Activated CD4-positive, alpha-beta T cell treated with anti-CD3 and anti-CD28 coated beads, Interleukin-2, amount 50 U/mL, for 1 hour (primary cell): ENCODE measurements around the gene ZDHHC8.

ENCODE experiments used
- DNase-seq: peaks from one replicate; pipeline ENCODE4 v3.0.0-alpha.2; 2020

Gene ZDHHC8

DNA sequence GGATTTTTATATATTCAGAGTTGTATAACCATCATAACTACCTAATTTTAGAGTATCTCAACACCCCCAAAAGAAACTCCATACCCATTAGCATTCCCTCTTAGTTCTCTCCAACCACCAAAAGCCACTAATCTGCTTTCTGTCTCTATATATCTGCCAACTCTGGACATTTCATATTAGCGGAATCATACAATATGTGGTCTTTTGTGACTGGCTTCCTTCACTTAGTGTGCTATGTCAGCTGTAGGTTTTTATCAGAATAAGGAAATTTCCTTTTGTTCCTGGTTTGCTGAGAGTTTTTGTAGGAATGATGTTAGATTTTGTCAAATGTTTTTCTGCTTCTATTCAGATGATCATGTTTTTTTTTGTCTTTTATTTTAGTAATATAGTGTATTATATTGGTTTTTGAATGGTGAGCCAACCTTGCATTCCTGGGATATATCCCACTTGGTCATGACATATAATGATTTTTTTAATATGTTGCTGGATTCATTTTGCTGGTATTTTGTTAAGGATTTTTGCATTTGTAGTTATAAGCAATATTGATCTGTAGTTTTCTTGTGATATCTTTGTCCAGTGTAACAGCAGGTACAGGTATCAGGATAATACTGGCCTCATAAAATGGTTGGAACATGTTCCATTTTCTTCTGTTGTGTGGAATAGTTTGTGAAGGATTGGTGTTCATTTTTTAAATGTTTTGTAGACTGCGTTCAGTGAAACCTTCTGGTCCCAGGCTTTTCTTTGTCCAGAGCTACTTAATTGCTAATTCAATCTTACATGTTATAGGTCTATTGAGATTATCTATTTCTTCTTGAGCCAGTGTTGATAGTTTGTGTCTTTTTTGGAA, 34.8 kb upstream of the ZDHHC8 start:
- no peak for DNase-seq

DNA sequence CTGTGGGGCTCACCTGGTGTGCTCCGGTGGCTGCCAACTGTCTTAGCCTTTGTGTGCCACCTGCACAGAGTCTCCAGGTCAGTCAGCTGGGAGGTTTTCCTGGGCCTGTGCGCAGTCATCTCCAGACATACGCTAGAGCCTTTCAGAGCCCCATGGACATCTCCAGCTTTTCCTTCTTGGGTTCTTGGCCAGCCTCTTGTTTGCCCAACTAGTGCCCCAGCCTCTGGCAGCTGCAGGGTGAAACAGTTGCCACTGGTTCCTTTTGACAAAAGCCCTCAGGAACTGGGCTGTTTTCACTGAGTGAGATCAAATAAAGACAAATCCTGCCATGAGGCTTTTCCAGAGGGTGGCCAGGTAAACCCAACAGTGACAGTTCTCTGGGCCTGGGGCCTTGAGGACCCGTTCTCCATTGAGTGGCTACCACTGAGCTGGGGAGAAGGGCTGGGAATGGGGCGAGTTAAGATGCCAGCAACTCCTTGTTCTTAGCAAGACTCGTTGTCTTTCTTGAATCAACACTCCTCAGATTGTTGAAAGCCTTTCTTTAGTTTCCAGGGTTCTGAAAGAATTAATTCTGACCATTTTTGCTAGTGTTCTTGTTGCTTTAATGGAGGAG, 32.4 kb upstream of the ZDHHC8 start:
- DNase-seq = no peak

DNA sequence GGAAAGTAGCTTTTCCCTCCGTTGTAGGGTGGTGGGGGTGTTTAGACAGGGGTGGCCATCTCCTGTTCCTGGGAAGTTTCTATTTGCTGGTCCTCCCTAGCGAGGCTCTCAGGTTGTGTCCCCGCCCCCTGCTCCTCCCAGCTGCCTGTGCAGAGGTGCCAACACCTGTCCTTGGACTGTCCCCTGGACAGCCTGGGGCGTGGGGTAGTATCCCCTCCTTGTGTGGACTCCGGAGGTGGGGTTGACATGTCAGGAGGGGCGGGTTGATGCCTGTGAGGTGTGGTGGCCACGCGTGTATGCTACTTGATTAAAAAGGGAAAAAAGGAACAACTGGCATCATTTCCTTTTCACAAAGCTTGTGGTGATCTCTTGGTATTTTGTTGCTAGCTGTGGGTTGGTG, 30.0 kb upstream of the ZDHHC8 start:
- no peak for DNase-seq

DNA sequence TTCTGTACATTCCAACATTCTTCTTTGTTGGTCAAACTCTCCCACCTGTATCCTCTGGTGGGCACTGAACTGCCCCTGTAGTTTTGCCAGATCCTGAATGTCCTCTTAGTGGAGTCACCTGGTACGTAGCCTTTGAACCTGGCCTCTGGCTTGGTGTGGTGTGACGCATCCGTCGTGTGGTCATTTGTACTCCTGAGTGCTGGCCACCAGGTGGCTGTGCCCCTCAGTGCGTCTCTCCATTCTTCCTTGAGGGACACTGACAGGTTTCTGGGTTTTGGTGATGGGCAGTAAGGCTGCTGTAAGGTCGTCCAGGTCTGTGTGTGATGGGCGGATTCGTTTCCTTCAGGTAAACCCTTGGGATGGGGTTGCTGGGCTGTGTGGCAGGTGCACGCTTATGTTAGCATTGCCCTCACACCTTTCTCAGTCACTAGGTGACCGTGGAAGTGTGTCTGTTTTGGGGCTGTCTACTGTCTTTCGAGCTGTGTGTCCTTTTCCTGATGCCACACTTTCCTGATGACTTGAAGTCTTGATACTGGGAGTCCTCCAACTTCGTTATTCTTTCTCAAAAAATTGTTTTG, 29.3 kb upstream of the ZDHHC8 start:
- DNase-seq = no peak

DNA sequence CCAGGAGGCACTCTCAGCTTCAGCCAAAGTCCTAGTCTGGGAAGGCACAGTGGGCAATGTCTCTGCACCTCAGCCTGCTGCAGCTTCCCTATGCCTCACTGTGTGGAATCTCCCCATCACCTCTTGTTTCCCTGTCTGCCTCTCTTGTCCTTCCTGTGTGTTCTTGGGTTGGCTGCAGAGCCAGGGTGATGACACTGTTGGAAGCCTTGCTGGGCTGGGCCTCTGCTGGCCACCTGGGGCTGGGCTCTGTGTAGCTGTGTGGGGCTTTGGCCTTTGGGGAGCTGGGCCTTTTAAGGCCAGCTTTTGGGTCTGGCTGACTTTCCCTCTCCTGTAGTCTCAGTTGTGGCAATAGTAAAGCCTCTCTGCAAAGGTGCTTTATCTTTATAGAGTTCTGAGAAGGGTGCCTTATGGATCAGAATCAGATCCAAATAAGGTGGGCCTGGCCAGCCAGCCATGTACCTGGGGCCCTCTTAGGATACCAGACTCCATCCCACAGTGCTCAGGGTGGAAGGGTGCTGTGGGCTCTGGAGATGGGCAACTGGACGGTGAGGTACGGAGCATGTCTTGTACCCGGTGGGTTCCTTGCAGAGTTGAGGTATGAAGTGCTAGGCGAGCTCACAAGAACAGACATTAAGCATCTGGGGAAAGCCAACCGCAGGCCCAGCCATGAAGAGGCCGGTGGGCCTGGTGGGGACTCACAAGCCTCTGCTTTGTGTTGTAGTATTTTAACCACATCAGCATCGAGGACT, 26.0 kb upstream of the ZDHHC8 start:
- DNase-seq = no peak

DNA sequence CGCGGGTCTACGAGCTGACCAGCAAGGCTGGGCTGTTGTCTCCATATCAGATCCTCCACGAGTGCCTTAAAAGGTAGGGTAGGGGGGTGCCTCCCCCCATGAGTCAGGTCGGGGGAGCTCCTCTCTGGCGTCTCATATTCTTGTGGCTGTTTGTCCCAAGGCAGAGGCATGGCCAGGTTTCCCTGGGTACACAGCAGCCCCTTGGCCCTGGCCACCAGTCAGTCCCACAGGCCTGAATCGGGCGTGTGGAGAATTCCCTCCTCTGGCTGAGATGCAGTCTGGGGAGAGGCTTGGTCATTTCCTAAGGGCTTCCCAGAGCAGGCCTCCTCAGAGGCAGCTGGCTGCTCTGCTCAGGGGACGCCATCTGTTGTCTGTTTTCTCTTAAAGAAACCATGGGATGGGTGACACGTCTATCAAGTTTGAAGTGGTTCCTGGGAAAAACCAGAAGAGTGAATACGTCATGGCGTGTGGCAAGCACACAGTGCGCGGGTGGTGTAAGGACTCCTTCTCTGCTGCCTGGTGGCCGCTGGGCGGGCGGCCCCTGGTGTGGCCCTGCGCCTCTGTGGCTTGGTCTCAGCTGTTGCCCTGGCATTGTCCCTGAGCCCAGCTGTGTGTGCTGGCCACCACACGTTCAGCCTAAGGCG, 25.3 kb upstream of the ZDHHC8 start:
- no peak for DNase-seq

DNA sequence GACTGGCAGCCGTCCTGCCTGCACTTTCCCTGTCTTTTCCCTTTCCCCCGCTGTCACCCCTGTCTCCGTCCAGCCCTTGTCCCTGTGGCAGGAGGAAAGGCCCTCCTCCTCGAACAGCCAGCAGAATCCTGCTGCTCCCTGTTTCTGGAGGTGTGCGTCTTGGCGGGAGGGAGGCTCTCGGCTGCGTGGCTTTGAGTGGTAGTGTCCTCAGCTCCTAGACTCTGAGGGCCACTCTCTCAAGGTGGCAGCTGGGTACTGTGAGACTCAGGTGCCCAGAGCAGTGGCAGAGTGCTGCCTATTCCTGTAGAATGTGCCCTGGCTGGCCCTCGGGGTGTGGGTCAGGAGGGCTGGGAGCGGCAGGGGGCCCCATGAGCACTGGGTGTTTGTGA, 24.8 kb upstream of the ZDHHC8 start:
- DNase-seq = no peak

DNA sequence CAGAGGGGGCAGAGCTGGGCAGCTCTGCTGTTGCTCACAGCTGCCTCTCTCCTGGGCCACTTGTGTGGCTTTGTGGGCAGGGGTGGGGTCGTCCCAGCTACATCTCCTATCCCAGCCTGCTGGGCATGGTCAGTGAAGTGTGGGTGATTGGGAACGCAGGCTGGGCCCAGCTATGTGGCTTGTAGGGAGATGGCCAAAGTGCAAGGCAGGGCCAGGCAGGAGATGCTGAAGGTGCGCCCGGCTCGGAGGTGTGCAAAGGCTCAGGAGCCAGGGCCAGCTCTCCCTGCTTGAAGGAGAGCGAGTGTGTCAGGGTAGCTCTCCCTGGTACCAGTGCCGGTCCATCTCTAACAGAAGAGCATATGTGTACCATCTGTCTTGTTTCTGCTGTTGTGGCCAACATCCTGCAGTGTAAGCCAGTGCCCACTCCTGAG, 24.1 kb upstream of the ZDHHC8 start:
- DNase-seq = no peak

DNA sequence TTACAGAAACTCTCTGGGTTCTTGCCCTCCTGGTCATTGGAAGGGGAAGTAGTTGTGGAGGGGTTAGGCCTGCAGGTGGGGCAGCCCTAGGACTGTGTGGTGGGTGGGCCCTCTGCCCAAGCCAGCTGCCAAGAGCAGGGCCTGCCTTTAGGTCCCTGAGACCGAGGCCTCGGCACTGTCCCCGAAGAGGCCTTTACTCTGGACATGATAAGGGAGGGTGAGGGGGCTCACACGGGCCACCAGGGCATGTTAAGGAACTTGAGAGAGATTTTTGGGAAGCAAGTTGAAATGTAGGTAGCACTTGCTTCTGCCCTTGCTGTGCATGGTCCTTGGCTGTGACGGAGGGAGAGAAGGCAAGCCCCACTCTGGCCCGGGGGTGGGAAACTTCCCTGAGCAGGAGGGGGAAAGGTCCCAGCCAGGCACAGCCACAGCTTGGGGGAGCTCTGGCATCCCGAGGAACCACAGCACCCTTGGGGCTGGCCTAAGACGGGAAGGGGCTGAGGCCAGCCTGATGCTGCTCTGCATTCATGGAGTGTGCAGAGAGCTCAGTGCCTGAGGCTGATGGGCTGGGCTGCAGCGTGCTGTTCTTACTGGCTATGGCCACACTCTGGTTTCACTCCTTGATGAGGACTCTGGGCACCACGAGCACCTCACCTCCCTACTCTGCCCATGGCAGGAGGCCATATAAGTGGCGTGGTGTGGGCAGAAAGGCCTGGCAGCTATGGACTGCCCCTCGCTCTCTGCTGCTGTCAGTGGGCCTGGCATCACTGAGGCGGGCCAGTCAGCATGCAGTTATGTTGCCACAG, 23.4 kb upstream of the ZDHHC8 start:
- no peak for DNase-seq

DNA sequence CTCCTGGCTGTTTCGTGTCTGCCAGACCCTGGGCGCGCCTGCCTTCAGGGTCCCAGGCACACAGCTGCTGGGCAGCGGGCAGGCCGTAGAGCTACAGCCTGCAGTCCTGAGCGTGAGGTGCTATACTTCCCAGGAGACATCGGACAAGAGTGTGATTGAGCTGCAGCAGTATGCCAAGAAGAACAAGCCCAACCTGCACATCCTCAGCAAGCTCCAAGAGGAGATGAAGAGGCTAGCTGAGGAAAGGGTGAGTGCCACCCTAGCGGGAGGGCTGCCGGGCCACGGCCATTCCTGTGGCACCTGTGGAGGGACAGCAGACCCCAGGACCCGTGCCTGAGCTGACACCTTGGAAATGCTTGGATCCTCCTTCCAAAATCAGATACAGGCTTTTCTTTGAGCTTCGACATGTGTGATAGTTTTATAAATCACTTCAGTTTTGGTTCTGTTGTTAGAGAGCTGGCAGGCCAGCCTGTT, 22.8 kb upstream of the ZDHHC8 start:
- DNase-seq = no peak

DNA sequence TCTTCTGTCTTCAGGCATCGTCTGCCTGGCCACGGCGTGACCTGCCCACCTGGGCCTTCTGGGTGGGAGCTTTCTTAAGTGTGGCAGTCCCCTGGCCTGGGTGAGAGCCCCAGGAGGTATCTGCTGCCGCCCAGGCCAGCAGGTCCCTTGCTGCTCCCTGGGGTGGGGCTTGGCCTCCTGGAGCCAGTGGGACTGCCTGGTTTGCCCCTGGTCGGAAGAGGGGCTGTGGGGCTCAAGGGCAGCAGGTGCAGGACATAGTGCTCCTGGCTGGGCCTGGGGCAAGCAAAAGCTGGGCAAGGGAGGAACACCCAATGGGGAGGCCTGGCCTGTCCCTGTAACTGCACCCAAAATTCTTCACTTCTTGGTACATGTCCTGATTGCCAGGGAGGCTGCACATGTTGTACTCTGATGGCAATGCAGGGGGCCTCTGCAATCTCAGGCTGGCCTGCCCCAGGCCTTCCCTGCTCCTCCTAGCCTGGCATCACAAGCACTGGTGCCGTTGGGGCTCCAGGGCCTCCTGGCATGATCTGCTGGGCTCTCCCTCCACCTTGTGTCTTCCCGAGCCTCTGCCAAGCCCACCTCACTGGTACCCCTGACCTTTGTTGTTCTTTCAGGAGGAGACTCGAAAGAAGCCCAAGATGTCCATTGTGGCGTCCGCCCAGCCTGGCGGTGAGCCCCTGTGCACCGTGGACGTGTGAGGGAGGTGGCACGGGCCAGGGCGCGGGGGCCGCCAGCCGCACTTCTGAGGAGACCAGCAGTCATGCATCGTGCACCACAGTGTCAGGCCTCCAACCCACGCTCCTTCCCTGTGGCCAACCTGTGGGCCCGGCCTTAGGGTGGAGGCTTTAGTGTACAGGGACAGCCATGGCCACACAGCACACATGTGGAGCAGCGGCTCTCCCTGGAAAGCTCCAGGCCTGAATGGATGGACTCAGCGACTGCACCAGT, 21.9 kb upstream of the ZDHHC8 start:
- DNase-seq = no peak

DNA sequence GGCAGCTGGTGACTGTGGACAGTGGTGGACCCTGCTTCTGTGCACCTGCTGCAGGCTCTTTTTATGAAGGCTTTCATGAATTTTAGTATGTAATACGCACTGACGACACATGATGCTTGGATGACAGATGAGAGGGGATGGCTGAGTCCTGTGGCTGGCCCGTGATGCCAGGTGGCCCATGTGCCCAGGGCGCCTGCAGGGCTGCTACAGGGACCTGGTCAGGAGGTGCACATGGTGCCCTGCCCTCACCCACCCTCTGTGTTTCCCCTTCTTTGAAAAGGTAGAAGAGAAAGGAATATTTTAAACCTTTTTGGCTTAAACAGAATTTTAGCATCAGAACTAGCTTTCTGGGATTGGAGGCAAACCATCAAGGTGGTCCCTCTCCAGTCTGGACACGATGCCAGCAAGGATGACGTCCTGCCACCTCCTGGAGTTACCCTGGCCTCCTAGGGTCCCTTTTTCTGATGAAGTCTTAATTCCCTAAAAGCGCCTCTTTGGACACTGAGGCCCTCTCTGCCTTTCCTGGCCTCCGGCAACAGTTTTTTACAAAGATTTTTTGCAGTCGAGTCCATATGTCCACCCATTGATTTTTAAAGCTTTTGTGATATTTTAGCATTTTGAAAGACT, 21.1 kb upstream of the ZDHHC8 start:
- no peak for DNase-seq

DNA sequence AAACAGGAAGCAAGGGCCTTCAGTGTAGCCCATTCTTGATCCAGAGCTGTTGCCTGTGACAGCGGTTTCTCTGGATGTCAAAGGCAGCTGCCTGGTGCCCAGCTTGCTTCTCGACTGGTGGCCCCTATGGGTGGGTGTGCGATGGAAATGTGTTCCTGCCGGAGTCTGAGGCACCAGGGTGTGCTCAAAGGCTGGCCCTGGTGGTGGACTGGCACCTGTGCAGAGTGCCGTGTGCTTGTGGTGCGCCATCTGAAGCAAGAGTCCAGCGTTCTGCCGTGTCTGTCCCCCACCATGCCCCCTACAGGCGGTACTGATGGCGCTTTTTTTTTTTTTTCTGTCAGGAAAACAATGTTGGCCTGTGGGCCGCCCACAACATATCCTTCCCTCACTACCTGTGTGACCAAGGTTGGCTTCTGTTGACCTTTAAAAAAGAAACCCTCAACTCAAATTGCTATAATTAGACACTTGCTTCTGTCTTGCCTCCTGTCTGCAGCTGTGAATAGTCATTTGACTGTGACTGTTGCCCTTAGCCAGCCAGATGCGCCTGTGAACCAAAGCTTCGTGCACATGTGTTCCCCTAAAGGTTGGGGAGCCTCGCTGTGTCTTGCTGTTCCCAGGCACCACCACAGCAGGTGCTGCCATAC, 20.4 kb upstream of the ZDHHC8 start:
- DNase-seq = no peak

DNA sequence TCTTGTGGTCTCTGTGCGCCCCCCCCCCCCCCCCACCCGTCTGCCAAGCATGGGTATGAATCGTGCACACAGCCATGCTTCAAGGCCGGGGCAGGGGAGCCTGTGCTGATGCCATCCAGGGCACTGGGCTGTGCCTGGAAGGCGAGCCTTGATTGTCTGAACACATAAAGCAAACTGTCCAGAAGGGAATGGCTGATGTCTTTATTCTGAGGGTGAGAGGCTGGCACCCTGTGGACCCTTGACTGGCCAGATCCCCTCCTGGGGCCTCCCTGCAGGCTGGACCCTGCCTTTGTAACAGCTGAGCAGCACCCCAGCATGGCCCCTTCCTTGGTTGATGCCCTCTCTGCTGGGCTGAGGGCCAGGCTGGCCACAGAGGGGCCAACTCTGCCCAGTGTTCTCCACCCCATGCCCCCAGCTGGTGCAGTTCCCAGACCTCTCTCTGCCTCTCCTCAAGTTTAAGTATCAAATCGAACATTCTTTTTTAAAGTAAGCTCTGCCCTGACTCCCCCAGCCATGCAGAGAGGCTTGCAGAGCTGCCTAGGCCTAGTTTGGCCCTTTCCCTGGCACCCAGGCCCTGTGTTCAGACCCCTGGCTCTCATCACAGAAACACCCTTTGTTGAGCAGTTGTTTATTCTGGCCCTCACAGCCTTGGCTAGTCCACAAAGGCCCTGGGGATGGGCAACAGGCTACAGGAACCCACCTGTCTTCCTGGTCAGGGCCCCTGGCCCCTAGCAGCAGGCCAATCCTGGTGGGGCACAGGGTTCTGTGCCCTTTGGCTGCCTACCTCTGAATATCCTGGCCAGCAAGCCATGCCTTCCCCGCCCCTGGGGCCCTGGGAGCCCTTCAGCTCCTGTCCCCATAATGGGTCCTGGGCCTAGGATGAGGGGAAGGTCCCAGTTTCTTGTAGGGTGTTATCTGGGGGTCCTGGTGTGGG, 19.6 kb upstream of the ZDHHC8 start:
- DNase-seq = no peak

DNA sequence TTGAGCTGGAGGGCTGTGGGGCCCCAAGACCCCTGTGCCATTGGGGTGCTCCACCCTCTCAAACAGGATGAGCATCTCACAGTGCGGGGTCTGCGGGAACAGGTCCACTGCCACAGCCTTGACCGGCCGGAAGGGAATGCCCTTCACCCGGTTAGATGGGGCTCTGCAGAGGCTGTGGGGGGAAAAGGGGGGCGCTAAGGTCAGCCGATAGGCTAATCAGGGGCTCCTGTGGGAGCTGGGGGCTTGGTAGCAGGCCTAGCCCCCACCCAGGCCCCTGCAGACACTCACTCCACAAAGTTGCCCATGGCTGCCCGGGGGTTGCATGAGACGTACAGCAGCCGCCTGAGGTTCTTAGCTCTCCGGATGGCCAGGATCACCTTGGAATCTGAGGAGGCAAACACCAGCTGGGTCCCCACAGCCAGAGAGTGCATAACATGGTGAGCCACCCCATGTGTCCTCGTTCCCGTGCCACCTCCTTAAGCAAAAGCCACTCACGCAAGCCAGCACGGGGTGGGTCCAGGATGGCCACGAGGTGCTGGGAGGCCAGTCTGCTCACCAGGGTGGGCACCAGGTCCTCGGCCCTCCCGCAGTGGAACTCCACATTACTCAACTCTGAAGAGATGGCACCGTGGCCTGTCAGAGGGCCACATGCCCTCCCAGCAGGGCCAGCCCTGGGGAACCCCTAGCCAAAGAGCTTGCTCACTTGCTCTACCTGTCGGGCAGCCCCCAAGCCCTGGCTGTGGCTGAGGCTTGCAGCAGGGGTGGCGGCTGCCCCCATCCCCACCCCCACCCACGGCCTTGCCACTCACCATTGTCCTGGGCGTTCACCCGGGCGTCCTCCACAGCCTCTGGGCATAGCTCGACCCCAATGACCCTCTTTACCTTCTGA, 18.7 kb upstream of the ZDHHC8 start:
- no peak for DNase-seq

DNA sequence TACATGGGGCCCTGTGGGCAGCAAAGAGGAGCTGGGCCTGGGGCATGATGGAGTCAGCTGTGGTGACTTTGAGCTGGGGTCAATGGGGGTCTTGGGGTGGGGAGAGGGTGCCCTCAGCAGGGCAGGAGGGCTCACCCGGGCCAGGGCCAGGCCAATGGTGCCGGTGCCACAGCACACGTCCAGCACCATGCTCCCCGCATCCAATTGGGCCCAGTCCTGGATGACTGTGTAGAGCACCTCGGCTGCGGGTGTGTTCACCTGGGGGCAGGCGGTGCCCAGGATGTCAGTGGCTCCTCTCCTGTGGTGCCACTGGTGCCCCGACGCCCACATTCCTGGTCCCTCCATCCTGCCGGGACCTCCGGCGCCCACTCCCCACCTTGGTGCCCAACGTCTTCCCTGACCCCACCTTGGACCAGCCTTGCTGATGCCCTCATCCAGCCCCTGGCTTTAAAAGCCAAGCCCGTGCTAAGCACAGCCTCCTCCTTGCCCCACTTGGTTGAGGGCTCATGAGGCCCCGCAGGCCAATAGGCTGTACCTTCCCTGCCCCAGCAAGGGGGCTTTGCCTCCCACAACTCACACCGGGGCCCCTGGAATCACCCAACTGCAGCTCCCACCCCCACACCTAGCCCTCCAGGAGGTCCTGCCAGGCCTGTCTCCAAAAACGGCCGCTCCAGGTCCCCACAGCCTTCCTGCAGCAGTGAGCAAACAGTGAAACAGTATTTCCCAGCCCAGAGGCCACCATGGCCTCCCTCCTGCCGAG, 17.9 kb upstream of the ZDHHC8 start:
- DNase-seq = no peak
